Endothelial cell of umbilical vein (primary cell): ENCODE data around the gene OTX2. TPM values are rescaled to one million over a fixed set of nuclear protein-coding genes. Genes with fewer than 3 reads are reported as not detected.

ENCODE experiments used
- BruUV-seq: library from RNA; stranded (reverse); fragments of 400-500 nt; replicated peaks from 2 replicates; lab custom pipeline; 2021; lab: Mats Ljungman, UMichigan
- CTCF ChIA-PET: fragments of 300-600, 350-600 bp; sonication (Branson Sonifier 250); formaldehyde crosslinking; loops from one replicate; lab custom pipeline; 2021; ENCODE audit warnings: antibody characterized with exemption, inconsistent platforms; lab: Charles Lee
- POLR2A ChIA-PET: fragments of 300-600, 350-600 bp; sonication (Branson Sonifier 250); formaldehyde crosslinking; loops from one replicate; lab custom pipeline; 2021; ENCODE audit warnings: antibody characterized with exemption, inconsistent platforms; lab: Charles Lee
- DNase-seq: peaks from one replicate; pipeline ENCODE4 v3.0.0-alpha.2; 2011; ENCODE audit warnings: low read depth, low spot score
- FAIRE-seq: peaks from 2 replicates; lab custom pipeline; 2011; peaks lifted over from hg19 to GRCh38; lab: Jason Lieb, UNC
- H2AFZ ChIP-seq: 2 replicates; pipeline ENCODE4 v1.6.0; 2012; ENCODE audit warnings: low read depth, low read length, control low read depth, inconsistent platforms
- H3K27ac ChIP-seq: 2 replicates; pipeline ENCODE4 v1.5.1; 2011; ENCODE audit warnings: low read depth, mild to moderate bottlenecking, control low read depth, low read length, moderate library complexity; ENCODE audit not compliant: insufficient read depth
- H3K27me3 ChIP-seq, 2 experiments: 2 replicates each; pipeline versions ENCODE4 v1.6.0 to v1.6.1; 2011; ENCODE audit warnings: low read length in 2 of 2, mixed read lengths in 1 of 2; ENCODE audit not compliant: control insufficient read depth in 2 of 2, insufficient read depth in 2 of 2
- H3K36me3 ChIP-seq, 2 experiments: 2 replicates in 1 of 2; 3 replicates in 1 of 2; pipeline ENCODE4 v1.5.1; 2011; ENCODE audit warnings: low read length in 2 of 2, mild to moderate bottlenecking in 1 of 2, moderate library complexity in 1 of 2; ENCODE audit not compliant: control insufficient read depth in 2 of 2, insufficient read depth in 2 of 2; ENCODE audit errors: extremely low read depth in 1 of 2
- H3K4me1 ChIP-seq: 3 replicates; pipeline ENCODE4 v1.5.1; 2011; ENCODE audit warnings: mild to moderate bottlenecking, low read length; ENCODE audit not compliant: control insufficient read depth, insufficient read depth; ENCODE audit errors: extremely low read depth
- H3K4me2 ChIP-seq: 2 replicates; pipeline ENCODE4 v1.6.1; 2011; ENCODE audit warnings: low read length, control low read depth, mixed read lengths; ENCODE audit not compliant: insufficient read depth
- H3K4me3 ChIP-seq, 3 experiments: fragments of 200-600 bp in 1 of 3; sonication (generic), shearing (Covaris generic) in 1 of 3; replicated peaks in 1 of 3; 2 replicates each; pipeline ENCODE4 v1.5.1; 2011 to 2016; ENCODE audit warnings: control low read depth in 3 of 3, low read length in 3 of 3, mild to moderate bottlenecking in 2 of 3, inconsistent platforms in 1 of 3, low read depth in 1 of 3, moderate library complexity in 1 of 3; ENCODE audit not compliant: insufficient read depth in 1 of 3
- H3K79me2 ChIP-seq: 2 replicates; pipeline ENCODE4 v1.6.0; 2012; ENCODE audit warnings: low read length, inconsistent platforms; ENCODE audit not compliant: control insufficient read depth, insufficient read depth
- H3K9ac ChIP-seq: replicated peaks from 2 replicates; pipeline ENCODE3; 2011; ENCODE audit warnings: low read length, control low read depth; ENCODE audit not compliant: insufficient read depth; ENCODE audit errors: extremely low read depth
- H3K9me1 ChIP-seq: replicated peaks from 3 replicates; pipeline ENCODE4 v1.6.0; 2011; ENCODE audit warnings: mild to moderate bottlenecking, low read length; ENCODE audit not compliant: control insufficient read depth, insufficient read depth; ENCODE audit errors: extremely low read depth
- H3K9me3 ChIP-seq: replicated peaks from 2 replicates; pipeline ENCODE4 v1.5.1; 2012; ENCODE audit warnings: low read length, inconsistent platforms; ENCODE audit not compliant: control insufficient read depth, insufficient read depth
- H4K20me1 ChIP-seq: replicated peaks from 2 replicates; pipeline ENCODE3; 2011; ENCODE audit warnings: mild to moderate bottlenecking, low read length; ENCODE audit not compliant: control insufficient read depth, insufficient read depth; ENCODE audit errors: extremely low read depth
- EZH2 ChIP-seq: IDR thresholded peaks from 2 replicates; pipeline ENCODE4 v1.6.1; 2012; ENCODE audit warnings: borderline replicate concordance, low read depth, mild to moderate bottlenecking, moderate library complexity, low read length, inconsistent platforms; ENCODE audit not compliant: severe bottlenecking
- FOS ChIP-seq: IDR thresholded peaks from 2 replicates; pipeline ENCODE4 v1.6.1; 2011; ENCODE audit warnings: mild to moderate bottlenecking, low read length, moderate library complexity, borderline replicate concordance; ENCODE audit not compliant: insufficient read depth
- GATA2 ChIP-seq: IDR thresholded peaks from 2 replicates; pipeline ENCODE4 v1.7.0; 2011; ENCODE audit warnings: low read depth, mild to moderate bottlenecking, moderate library complexity, mixed read lengths, low read length; ENCODE audit not compliant: insufficient read length, insufficient read depth
- JUN ChIP-seq: IDR thresholded peaks from 2 replicates; pipeline ENCODE4 v1.6.1; 2011; ENCODE audit warnings: borderline replicate concordance, low read depth; ENCODE audit not compliant: insufficient read length, insufficient read depth
- MYC ChIP-seq: IDR thresholded peaks from one replicate; pipeline ENCODE4 v1.6.1; 2011; ENCODE audit warnings: mild to moderate bottlenecking, low read depth, low read length
- POLR2A ChIP-seq: IDR thresholded peaks from 2 replicates; pipeline ENCODE4 v1.6.1; 2012; ENCODE audit warnings: low read depth, mild to moderate bottlenecking, control low read depth, low read length
- POLR2AphosphoS5 ChIP-seq: IDR thresholded peaks from 2 replicates; pipeline ENCODE4 v1.6.1; 2012; ENCODE audit warnings: low read depth, mild to moderate bottlenecking, control low read depth, low read length, moderate library complexity; ENCODE audit not compliant: insufficient read depth
- dilution Hi-C: fragments of 300-500 bp; cut with MboI; formaldehyde crosslinking; loops from one replicate; pipeline ENCODE4 v1.15.0; 2019; ENCODE audit warnings: low sequenced_read_pairs; ENCODE audit not compliant: extremely low pct_ligation_motif_present
- intact Hi-C: fragments of 100-400 bp; cut with micrococcal nuclease; formaldehyde crosslinking; loops from one replicate; pipeline ENCODE4 v1.10.0; 2022
- polyA plus RNA-seq, 4 experiments: library from polyadenylated mRNA; depleted of rRNA in 3 of 4; stranded (reverse) in 3 of 4; unstranded in 1 of 4; fragments of >200 nt; gene quantifications; 2 replicates each; pipeline versions ENCODE4 v1.2.1 to v1.2.3, GENCODE V29; 2011 to 2012; ENCODE audit warnings: missing spikeins in 1 of 4
- total RNA-seq: library from RNA; stranded (reverse); gene quantifications from 2 replicates; pipeline ENCODE4 v1.2.3, GENCODE V29; 2021
- TF ChIP-seq, protein P1 (sequence below): IDR thresholded peaks from 2 replicates; pipeline ENCODE4 v1.6.1; 2011; ENCODE audit not compliant: insufficient read depth, insufficient read length
- TF ChIP-seq, protein P2 (sequence below), 2 donors: IDR thresholded peaks; 1 replicate in 1 of 2; 2 replicates in 1 of 2; pipeline ENCODE4 v1.5.1; 2011; ENCODE audit warnings: low read length in 2 of 2, mild to moderate bottlenecking in 2 of 2, moderate library complexity in 2 of 2, control low read depth in 1 of 2, inconsistent platforms in 1 of 2, low read depth in 1 of 2; ENCODE audit not compliant: insufficient read depth in 1 of 2; ENCODE audit errors: extremely low read depth in 1 of 2

OTX2 gene
- total and polyA plus RNA-seq, 2 donors (not counting 3 experiments of a cell fraction or from before 2014, with no cell fraction given): not detected

DNA sequence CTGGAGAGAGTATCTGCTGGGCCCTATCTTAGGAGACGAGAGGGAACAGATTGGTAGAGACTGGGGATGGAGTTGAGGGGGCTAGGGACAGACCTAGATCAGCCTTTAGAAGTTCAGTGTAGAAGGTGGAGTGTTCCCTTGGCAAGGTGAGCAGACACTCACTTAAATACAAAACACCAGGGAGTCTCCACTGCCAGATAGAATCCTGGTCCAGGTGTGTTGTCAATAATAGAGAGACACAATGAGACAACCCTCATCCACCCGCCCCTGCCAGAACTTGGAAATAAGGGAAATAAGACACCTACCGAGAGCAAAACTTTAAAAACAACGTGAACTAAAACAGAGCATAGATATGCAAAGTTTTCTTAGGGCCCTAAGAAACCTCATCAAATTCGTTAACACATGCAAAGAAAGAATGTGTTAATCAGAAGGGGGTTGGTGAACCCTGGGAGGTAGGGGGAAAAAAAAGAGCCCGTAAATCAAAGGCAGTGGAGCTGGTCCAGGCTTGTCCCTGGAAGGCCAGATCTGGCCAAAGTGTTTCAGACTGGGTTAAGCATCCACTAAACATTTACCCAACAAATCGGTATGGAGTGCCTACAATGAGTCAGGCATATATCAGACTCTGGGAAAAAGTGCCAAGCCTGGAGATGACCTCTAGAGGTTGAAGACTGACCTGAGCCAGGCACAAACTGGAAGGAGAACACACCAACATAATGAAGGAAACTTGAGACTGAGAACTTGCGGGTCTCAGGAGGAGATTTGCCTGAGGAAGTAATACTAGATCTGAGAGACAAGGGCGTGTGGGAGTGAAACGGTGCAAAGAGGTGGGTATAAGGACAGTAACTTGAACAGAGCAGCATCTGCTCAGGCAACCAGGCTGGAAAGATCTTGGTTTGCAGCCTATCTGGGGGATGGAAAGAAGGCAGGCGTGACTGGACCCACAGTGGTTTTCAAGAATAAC lies 37.0 kb upstream of the OTX2 start:
- Histone ChIP-seq H3K4me2 (no peak overlapping the region), H4K20me1 (no peaks in the 10 kb centered on the region), H3K9ac (no peak overlapping the region), H3K79me2 (no peaks in the 10 kb centered on the region), H3K27ac (no peak overlapping the region), H3K4me1 (no peaks in the 10 kb centered on the region), H3K4me3 (no peak overlapping the region), H3K36me3 (no peaks in the 10 kb centered on the region), H3K9me1 (no peaks in the 10 kb centered on the region), H3K9me3 (no peaks in the 10 kb centered on the region), H2AFZ (no peak overlapping the region), H3K27me3 (no peaks in the 10 kb centered on the region)
- BruUV-seq: no TSS peak
- ChIA-PET POLR2A (no interaction called here), CTCF (no interaction called here)
- TF ChIP-seq POLR2AphosphoS5 (no peak), FOS (no peak), EZH2 (no peak), GATA2 (no peak), POLR2A (no peak), JUN (no peak), MYC (no peak)
- TF ChIP-seq, protein P1, sequence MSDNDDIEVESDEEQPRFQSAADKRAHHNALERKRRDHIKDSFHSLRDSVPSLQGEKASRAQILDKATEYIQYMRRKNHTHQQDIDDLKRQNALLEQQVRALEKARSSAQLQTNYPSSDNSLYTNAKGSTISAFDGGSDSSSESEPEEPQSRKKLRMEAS: no peak
- TF ChIP-seq, protein P2, sequence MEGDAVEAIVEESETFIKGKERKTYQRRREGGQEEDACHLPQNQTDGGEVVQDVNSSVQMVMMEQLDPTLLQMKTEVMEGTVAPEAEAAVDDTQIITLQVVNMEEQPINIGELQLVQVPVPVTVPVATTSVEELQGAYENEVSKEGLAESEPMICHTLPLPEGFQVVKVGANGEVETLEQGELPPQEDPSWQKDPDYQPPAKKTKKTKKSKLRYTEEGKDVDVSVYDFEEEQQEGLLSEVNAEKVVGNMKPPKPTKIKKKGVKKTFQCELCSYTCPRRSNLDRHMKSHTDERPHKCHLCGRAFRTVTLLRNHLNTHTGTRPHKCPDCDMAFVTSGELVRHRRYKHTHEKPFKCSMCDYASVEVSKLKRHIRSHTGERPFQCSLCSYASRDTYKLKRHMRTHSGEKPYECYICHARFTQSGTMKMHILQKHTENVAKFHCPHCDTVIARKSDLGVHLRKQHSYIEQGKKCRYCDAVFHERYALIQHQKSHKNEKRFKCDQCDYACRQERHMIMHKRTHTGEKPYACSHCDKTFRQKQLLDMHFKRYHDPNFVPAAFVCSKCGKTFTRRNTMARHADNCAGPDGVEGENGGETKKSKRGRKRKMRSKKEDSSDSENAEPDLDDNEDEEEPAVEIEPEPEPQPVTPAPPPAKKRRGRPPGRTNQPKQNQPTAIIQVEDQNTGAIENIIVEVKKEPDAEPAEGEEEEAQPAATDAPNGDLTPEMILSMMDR (IDR thresholded peaks at IDR 0.05; ENCODE audit: extremely low read depth in 1 of 2, insufficient read depth in 1 of 2, low read depth in 1 of 2, low read length in 2 of 2): no peak
- intact Hi-C loops: no loop called here
- no peak for DNase-seq
- dilution Hi-C loops: no loop called here
- FAIRE-seq: no peak
